ENCODE measurements around the gene KAZN. TPM values are rescaled to one million over a fixed set of nuclear protein-coding genes. Genes with fewer than 3 reads are reported as not detected.

Gene KAZN
- polyA plus RNA-seq, 1 donor from 2014 or later = 20.6 TPM

GRCh38 chr1:14840374-14840773 is 241.9 kb downstream of the KAZN start:
- Histone ChIP-seq H3K9me3 (ENCODE audit: low read length) (peaks cover 11% of the 10 kb centered on the region), H3K27me3 (ENCODE audit: insufficient read depth, low read depth, low read length) (no peaks in the 10 kb centered on the region), H3K9me2 (ENCODE audit: insufficient read depth, low read length) (no peaks in the 10 kb centered on the region), H3K4me2 (ENCODE audit: low read length) (no peak overlapping the region), H3K9ac (ENCODE audit: low read length) (no peak overlapping the region), H2AFZ (ENCODE audit: low read depth, low read length) (no peak overlapping the region), H3K4me3 (ENCODE audit: low read length) (no peak overlapping the region), H3K79me2 (replicated peaks; ENCODE audit: insufficient read depth, low read length) (no peaks in the 10 kb centered on the region), H3F3A (ENCODE audit: insufficient read depth, low read length, poor library complexity, severe bottlenecking) (no peaks in the 10 kb centered on the region), H3K36me3 (ENCODE audit: insufficient read depth, low read length) (no peaks in the 10 kb centered on the region), H4K20me1 (ENCODE audit: insufficient read depth) (no peaks in the 10 kb centered on the region), H3K27ac (ENCODE audit: low read length) (no peak overlapping the region)
- TF ChIP-seq POLR2AphosphoS5 (IDR thresholded peaks at IDR 0.05) (no peak), CTCF (IDR thresholded peaks at IDR 0.05; ENCODE audit: poor library complexity, severe bottlenecking) (no peak), SMC3 (conservative IDR thresholded peaks at IDR 0.05; ENCODE audit: poor library complexity) (no peak), EP300 (conservative IDR thresholded peaks at IDR 0.05; ENCODE audit: poor library complexity, severe bottlenecking) (no peak), EZH2 (IDR thresholded peaks at IDR 0.05; ENCODE audit: borderline replicate concordance, insufficient read depth, low read length, poor library complexity, severe bottlenecking) (no peak), RAD21 (conservative IDR thresholded peaks at IDR 0.05) (no peak), TAF1 (IDR thresholded peaks at IDR 0.05; ENCODE audit: low read depth) (no peak), MXI1 (conservative IDR thresholded peaks at IDR 0.05; ENCODE audit: poor library complexity, severe bottlenecking) (no peak), REST (IDR thresholded peaks at IDR 0.05; ENCODE audit: borderline replicate concordance) (no peak)

GRCh38 chr1:14841456-14841855 is 243.0 kb downstream of the KAZN start:
- no peak overlapping the region for H3K9ac ChIP-seq (ENCODE audit: low read length)
- H3K36me3 ChIP-seq (ENCODE audit: insufficient read depth, low read length) = no peaks in the 10 kb centered on the region
- H3K4me2 ChIP-seq (ENCODE audit: low read length) = no peak overlapping the region
- H3K27me3 ChIP-seq (ENCODE audit: insufficient read depth, low read depth, low read length) = no peaks in the 10 kb centered on the region
- H3K9me3 ChIP-seq (ENCODE audit: low read length) = peaks cover 11% of the 10 kb centered on the region
- no peak overlapping the region for H3K4me3 ChIP-seq (ENCODE audit: low read length)
- no peaks in the 10 kb centered on the region for H3K9me2 ChIP-seq (ENCODE audit: insufficient read depth, low read length)
- TF ChIP-seq EP300 (conservative IDR thresholded peaks at IDR 0.05; ENCODE audit: poor library complexity, severe bottlenecking) (no peak), MXI1 (conservative IDR thresholded peaks at IDR 0.05; ENCODE audit: poor library complexity, severe bottlenecking) (no peak), SMC3 (conservative IDR thresholded peaks at IDR 0.05; ENCODE audit: poor library complexity) (no peak), RAD21 (conservative IDR thresholded peaks at IDR 0.05) (no peak), POLR2AphosphoS5 (IDR thresholded peaks at IDR 0.05) (no peak), CTCF (IDR thresholded peaks at IDR 0.05; ENCODE audit: poor library complexity, severe bottlenecking) (no peak), REST (IDR thresholded peaks at IDR 0.05; ENCODE audit: borderline replicate concordance) (no peak), TAF1 (IDR thresholded peaks at IDR 0.05; ENCODE audit: low read depth) (no peak), EZH2 (IDR thresholded peaks at IDR 0.05; ENCODE audit: borderline replicate concordance, insufficient read depth, low read length, poor library complexity, severe bottlenecking) (no peak)
- H4K20me1 ChIP-seq (ENCODE audit: insufficient read depth) = no peaks in the 10 kb centered on the region
- no peaks in the 10 kb centered on the region for H3F3A ChIP-seq (ENCODE audit: insufficient read depth, low read length, poor library complexity, severe bottlenecking)
- no peak overlapping the region for H2AFZ ChIP-seq (ENCODE audit: low read depth, low read length)
- no peaks in the 10 kb centered on the region for H3K79me2 ChIP-seq (replicated peaks; ENCODE audit: insufficient read depth, low read length)
- H3K27ac ChIP-seq (ENCODE audit: low read length) = no peak overlapping the region
